ENCODE measurements around the gene TMEM259. TPM values are rescaled to one million over a fixed set of nuclear protein-coding genes. Genes with fewer than 3 reads are reported as not detected.

Gene TMEM259
- total and polyA plus RNA-seq, 2 donors (not counting 1 experiment from before 2014, with no cell fraction given), result 373 to 607 TPM

DNA sequence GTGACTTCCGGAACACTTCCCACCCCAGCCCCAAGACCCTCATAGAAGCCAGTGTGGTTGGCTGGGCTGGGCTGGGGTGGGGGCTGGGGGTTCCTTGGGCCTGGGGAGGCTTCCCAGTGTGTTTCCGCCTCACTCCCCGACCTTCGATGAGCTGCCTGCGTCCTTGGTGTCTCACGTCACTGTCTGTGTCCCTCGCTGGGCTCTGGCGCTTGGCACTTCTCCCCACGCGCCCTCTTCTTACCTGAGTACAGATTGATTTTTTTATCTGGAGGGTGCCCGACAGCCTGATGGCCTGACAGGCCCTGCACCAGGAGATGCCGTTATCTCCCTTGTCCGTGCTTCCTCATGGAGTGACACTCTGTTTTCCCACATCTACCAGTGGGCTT is 28.3 kb downstream of the TMEM259 start:
- Histone ChIP-seq H3K4me3 (ENCODE audit: control extremely low read depth in 1 of 5, extremely low read depth in 1 of 5, insufficient read depth in 1 of 5, low read depth in 2 of 5, low read length in 4 of 5) (no peak overlapping the region), H3K4me1 (ENCODE audit: control insufficient read depth in 2 of 2, insufficient read depth in 2 of 2, low read length in 2 of 2) (peaks cover 10 to 11% of the 10 kb centered on the region in 2 donors), H3K9ac (ENCODE audit: low read length) (no peak overlapping the region), H2AFZ (ENCODE audit: insufficient read depth, low read depth, low read length, poor library complexity, severe bottlenecking) (no peak overlapping the region), H3K27ac (ENCODE audit: low read length in 2 of 2) (no peak overlapping the region), H3K27me3 (replicated peaks in 1 of 4; ENCODE audit: control extremely low read depth in 1 of 4, control insufficient read depth in 3 of 4, insufficient read depth in 4 of 4, low read length in 3 of 4) (peaks cover 0 to 21% (median 9%) of the 10 kb centered on the region in 4 experiments), H3K36me3 (replicated peaks in 1 of 2; ENCODE audit: control extremely low read depth in 1 of 2, control insufficient read depth in 1 of 2, extremely low read depth in 1 of 2, insufficient read depth in 2 of 2, low read length in 1 of 2) (peaks cover 0 to 24% of the 10 kb centered on the region in 2 experiments), H3K4me2 (replicated peaks; ENCODE audit: low read depth, low read length, poor library complexity, severe bottlenecking) (no peak overlapping the region), H3K79me2 (ENCODE audit: control insufficient read depth, insufficient read depth, low read length) (peaks cover 6% of the 10 kb centered on the region), H4K20me1 (ENCODE audit: control insufficient read depth, insufficient read depth, low read length, poor library complexity, severe bottlenecking) (peaks cover 14% of the 10 kb centered on the region), H3K9me3 (ENCODE audit: control extremely low read depth in 1 of 3, control insufficient read depth in 2 of 3, insufficient read depth in 1 of 3, low read length in 2 of 3) (no peaks in the 10 kb centered on the region)
- Mint-ChIP-seq H3K4me3 (no peak overlapping the region), H3K4me1 (peaks cover 6% of the 10 kb centered on the region), H3K9me3 (ENCODE audit: insufficient read depth) (no peaks in the 10 kb centered on the region), H3K27me3 (peaks cover 6% of the 10 kb centered on the region), H3K27ac (no peak overlapping the region)
- WGBS (ENCODE audit: insufficient coverage), result 98% methylated on average over 12 of the region's 13 CpGs
- DNase-seq (no peak), ATAC-seq (ENCODE audit: low read depth) (no peak)
- TF ChIP-seq EZH2 (IDR thresholded peaks at IDR 0.05; ENCODE audit: borderline replicate concordance, insufficient read depth, low read depth, low read length, poor library complexity, severe bottlenecking), result no peak
- TF ChIP-seq, protein P1, sequence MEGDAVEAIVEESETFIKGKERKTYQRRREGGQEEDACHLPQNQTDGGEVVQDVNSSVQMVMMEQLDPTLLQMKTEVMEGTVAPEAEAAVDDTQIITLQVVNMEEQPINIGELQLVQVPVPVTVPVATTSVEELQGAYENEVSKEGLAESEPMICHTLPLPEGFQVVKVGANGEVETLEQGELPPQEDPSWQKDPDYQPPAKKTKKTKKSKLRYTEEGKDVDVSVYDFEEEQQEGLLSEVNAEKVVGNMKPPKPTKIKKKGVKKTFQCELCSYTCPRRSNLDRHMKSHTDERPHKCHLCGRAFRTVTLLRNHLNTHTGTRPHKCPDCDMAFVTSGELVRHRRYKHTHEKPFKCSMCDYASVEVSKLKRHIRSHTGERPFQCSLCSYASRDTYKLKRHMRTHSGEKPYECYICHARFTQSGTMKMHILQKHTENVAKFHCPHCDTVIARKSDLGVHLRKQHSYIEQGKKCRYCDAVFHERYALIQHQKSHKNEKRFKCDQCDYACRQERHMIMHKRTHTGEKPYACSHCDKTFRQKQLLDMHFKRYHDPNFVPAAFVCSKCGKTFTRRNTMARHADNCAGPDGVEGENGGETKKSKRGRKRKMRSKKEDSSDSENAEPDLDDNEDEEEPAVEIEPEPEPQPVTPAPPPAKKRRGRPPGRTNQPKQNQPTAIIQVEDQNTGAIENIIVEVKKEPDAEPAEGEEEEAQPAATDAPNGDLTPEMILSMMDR (IDR thresholded peaks at IDR 0.05), result no peak
- ChIA-PET POLR2A (no interaction called here), CTCF (no interaction called here)
- intact Hi-C loops (cut with micrococcal nuclease), result no loop called here

DNA sequence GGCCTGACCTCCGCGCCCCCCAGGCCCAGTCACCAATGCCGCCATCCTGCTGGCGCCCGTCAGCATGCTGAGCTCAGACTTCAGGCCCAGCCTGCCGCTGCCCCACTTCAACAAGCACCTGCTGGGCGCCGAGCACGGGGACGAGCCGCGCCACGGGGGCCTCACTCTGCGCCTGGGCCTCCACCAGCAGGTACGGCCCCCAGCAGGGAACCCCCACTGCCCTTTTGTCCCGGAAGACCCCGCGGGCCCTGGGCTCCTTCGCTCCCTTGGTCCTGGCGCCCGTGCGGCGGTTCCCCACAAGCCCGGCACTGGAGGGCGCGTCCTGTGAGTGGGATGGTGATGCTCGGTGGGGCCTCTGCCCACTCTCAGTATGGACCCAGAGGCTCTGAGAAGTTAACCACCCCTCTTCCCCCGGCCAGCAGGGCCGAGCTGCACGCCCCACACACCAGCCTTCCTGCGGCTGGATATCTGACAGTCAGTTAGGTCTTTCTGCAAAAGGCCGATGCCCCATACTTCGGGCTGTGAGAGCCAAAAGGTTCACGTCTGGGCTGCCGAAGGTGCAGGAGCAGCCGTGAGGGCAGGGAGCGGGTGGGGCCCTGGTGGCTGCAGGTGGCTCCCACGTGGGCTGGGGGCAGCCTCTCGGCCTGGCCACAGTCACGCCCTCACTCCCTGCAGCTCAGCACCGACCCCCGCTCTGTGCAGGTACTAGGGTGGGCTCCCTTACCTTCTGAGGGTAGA is 28.8 kb downstream of the TMEM259 start:
- CTCF ChIA-PET, result no interaction called here
- Histone ChIP-seq H3K4me1 (ENCODE audit: control insufficient read depth in 2 of 2, insufficient read depth in 2 of 2, low read length in 2 of 2) (peaks cover 10 to 11% of the 10 kb centered on the region in 2 donors), H3K36me3 (replicated peaks in 1 of 2; ENCODE audit: control extremely low read depth in 1 of 2, control insufficient read depth in 1 of 2, extremely low read depth in 1 of 2, insufficient read depth in 2 of 2, low read length in 1 of 2) (peaks cover 0 to 28% of the 10 kb centered on the region in 2 experiments), H3K4me2 (replicated peaks; ENCODE audit: low read depth, low read length, poor library complexity, severe bottlenecking) (no peak overlapping the region), H3K27ac (ENCODE audit: low read length in 2 of 2) (no peak overlapping the region), H3K9ac (ENCODE audit: low read length) (no peak overlapping the region), H3K9me3 (ENCODE audit: control extremely low read depth in 1 of 3, control insufficient read depth in 2 of 3, insufficient read depth in 1 of 3, low read length in 2 of 3) (no peaks in the 10 kb centered on the region), H4K20me1 (ENCODE audit: control insufficient read depth, insufficient read depth, low read length, poor library complexity, severe bottlenecking) (peaks cover 14% of the 10 kb centered on the region), H2AFZ (ENCODE audit: insufficient read depth, low read depth, low read length, poor library complexity, severe bottlenecking) (no peak overlapping the region), H3K4me3 (ENCODE audit: control extremely low read depth in 1 of 5, extremely low read depth in 1 of 5, insufficient read depth in 1 of 5, low read depth in 2 of 5, low read length in 4 of 5) (no peak overlapping the region), H3K27me3 (replicated peaks in 1 of 4; ENCODE audit: control extremely low read depth in 1 of 4, control insufficient read depth in 3 of 4, insufficient read depth in 4 of 4, low read length in 3 of 4) (peaks cover 0 to 15% (median 6%) of the 10 kb centered on the region in 4 experiments), H3K79me2 (ENCODE audit: control insufficient read depth, insufficient read depth, low read length) (peaks cover 11% of the 10 kb centered on the region)
- H3K27ac Mint-ChIP-seq, result no peak overlapping the region
- peaks cover 4% of the 10 kb centered on the region for H3K27me3 Mint-ChIP-seq
- WGBS (ENCODE audit: insufficient coverage), result 97% methylated on average over 39 of the region's 42 CpGs
- intact Hi-C loops (cut with micrococcal nuclease), result no loop called here
- H3K4me3 Mint-ChIP-seq, result no peak overlapping the region
- H3K4me1 Mint-ChIP-seq, result peaks cover 6% of the 10 kb centered on the region
- ATAC-seq (ENCODE audit: low read depth) (no peak), DNase-seq (no peak)
- H3K9me3 Mint-ChIP-seq (ENCODE audit: insufficient read depth), result no peaks in the 10 kb centered on the region
- TF ChIP-seq, protein P1 (IDR thresholded peaks at IDR 0.05), result no peak
- no peak for TF ChIP-seq EZH2 (IDR thresholded peaks at IDR 0.05; ENCODE audit: borderline replicate concordance, insufficient read depth, low read depth, low read length, poor library complexity, severe bottlenecking)
- POLR2A ChIA-PET, result no interaction called here
